ENCODE data around the gene GDPD5.

The GDPD5 gene

DNA sequence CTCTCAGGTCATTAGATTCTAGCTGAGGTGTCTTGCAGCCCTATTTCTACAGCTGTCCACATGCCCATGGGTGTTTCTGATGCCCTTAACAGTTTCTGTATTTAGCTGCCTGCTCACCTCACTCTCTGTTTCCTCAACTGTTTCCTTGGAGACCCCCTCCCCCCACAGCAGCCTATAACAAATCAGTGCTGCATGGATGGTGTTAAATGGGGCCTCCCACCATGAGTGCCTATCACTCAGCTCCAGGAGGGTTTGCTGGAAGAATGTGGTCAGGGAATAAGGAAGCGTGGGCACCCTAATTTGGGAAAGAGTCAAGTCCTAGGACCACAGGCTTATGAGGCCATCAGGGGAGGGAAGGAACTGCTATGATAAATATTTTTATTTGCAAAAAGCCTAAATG lies 101.3 kb downstream of the GDPD5 start:
- no peak for TF ChIP-seq CTCF (IDR thresholded peaks at IDR 0.05)

- TF ChIP-seq CTCF (IDR thresholded peaks at IDR 0.05): no peak
Observed at GRCh38 chr11:75423721-75424120, 102.0 kb downstream of the GDPD5 start.

DNA sequence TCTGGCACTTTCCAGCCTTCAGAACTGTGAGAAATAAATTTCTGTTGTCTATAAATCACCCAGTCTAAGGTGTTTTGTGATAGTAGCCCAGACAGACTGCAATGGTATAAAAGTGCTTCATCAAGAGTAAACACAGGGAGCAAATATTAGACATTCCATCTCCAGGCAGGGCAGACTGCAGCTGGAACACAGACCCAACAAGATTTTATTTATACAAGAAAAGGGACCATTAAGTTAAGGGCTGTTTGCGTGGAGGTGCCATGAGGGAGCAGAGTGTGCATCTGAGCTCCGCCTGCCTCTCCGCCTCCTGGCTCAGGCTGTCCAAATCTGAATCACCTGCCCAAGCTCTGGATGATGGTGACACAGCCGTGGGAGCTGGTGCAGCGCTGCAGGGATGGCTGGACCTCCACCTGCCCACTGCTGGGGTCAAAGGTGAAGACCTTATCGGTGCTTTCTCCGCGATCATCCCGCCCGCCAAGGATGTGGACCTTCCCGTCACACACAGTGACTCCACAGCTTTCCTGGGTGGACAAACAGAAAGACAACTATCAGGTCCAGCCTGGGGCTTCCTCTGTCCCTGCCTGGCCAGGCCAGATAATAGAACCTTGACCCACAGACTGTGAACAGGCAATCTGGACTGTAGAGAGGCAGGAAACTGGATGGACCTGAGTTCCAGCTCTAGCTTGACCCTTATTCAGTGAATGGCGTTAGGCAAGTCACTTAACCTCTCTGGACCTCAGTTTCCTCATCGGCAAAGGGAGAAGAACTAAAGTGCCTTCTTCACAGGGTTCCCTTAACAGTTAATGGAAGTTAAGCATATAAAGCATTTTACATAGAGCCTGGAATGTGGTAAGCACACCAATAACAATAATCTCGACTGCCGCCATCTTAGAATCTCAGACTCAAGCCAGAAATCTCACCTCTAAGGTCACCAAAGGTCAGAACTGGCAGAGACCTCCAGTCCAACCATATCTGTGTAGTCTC lies 103.2 kb downstream of the GDPD5 start:
- TF ChIP-seq CTCF (IDR thresholded peaks at IDR 0.05): no peak

DNA sequence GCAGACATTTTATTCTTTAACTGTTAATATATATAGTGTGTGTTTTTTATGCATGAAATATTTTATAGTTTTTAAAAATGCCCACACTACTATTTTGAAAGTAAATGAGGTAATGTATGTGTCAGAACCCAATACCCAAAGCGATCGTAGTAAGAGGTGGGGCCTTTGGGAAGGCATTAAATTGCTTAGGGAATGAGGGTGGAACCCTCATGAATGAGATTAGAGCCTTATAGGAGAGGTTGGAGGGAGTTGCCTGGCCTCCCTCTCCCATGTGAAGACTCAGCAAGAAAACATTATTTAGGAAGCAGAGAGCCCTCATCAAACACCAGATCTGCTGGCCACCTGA lies 103.9 kb downstream of the GDPD5 start:
- no peak for TF ChIP-seq CTCF (IDR thresholded peaks at IDR 0.05)

DNA sequence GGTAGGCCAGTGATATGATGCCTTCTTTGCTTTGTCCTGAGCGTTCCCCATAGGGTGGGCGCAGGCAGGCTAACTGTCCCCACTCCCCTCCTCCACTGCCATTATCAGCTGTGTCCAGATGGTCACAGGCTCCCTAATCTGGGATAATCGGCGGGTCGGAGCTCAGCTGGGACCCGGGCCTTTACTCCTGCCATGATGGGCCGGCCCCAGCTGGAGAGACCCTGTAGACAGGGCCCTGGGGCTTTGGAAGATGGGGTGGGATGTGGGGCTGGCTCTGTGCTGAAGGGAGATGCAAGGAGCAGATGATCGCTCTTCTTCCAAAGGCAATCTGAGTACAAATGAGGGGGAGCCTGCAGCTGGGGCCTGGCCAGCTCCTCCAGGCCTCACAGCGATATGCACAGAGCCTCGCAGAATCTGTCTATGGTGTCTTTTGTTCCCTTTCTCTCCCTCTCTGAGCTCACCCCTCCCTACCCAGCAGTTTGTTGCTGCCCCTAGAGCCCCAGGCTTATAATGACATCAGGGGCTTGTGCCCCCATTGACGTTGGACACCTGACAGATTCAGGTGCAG lies 104.6 kb downstream of the GDPD5 start:
- TF ChIP-seq CTCF (IDR thresholded peaks at IDR 0.05): no peak

DNA sequence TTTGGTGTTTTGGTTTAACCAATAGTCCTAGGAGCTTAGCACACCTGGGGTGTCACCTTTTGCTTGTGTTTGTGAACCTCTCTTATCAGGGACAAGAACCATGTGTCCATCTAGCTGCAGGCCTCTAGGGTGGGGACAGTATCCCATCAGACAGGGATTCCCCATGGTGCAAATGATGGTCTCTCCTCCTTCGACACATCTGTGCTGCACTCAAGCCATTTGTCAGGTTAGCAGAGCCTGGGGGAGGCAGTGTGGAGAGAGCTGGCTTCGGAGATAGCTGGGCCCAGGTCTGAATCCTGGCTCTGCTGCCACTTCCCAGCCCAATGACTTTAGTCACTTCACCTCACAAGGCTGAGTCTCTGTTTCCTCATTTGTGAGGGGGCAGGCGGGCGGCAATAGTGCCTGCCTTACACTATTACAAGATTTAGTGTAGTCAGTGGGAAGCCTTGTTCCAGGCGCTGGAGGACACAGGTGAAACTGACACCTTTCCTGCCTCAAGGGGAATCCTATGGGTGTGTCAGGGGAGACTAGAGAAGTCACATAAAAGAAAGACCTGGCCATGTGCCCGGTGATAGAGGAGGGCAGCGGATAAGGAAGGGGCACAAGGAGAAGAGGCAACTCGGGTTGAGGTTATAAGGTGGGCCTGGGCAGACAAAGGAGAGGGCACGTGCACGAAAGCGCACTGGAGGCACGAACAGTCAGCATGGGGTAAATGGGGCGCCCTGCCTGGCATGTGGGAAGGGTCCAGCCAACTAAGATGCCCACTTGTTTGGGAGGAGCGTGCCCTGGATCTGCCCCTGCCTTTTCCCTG lies 105.3 kb downstream of the GDPD5 start:
- no peak for TF ChIP-seq CTCF (IDR thresholded peaks at IDR 0.05)

GRCh38 chr11:75413864-75414263 lies 111.9 kb downstream of the GDPD5 start:
- TF ChIP-seq CTCF (IDR thresholded peaks at IDR 0.05): no peak
